ENCODE results near the gene PIN4.
A peak's percentile ranks its signal among the peaks of the same experiment; 100 is the strongest.
"Not testable (repeated sequence)": the region's sequence is repeated elsewhere in the genome, so short reads cannot be mapped to it uniquely, and the experiment has no call there.

The PIN4 gene

GRCh38 chrX:72181178-72182125 is at the start of gene PIN4:
Gene PIN4 (plus strand): TSS chrX:72181757. CDS start chrX:72181786, 29 bp downstream.
- peak; percentile 87 for DNase-seq (ENCODE audit: low read depth)

- DNase-seq (ENCODE audit: low read depth), result no peak
Measured at GRCh38 chrX:72132456-72132855, 49.1 kb upstream of the PIN4 start.

- DNase-seq (ENCODE audit: low read depth), result no peak
Measured at GRCh38 chrX:72133851-72134546, 47.6 kb upstream of the PIN4 start.

- no peak for DNase-seq (ENCODE audit: low read depth)
Measured at GRCh38 chrX:72137846-72138495, 43.6 kb upstream of the PIN4 start.

- no peak for DNase-seq (ENCODE audit: low read depth)
Measured at GRCh38 chrX:72139538-72139937, 42.0 kb upstream of the PIN4 start.

- no peak for DNase-seq (ENCODE audit: low read depth)
Measured at GRCh38 chrX:72141372-72142004, 40.1 kb upstream of the PIN4 start.

GRCh38 chrX:72142094-72142793 is 39.3 kb upstream of the PIN4 start:
- DNase-seq (ENCODE audit: low read depth), result no peak

- no peak for DNase-seq (ENCODE audit: low read depth)
Measured at GRCh38 chrX:72142794-72143608, 38.6 kb upstream of the PIN4 start.

- no peak for DNase-seq (ENCODE audit: low read depth)
Measured at GRCh38 chrX:72143609-72143907, 38.0 kb upstream of the PIN4 start.

GRCh38 chrX:72145181-72145580 is 36.4 kb upstream of the PIN4 start:
- DNase-seq (ENCODE audit: low read depth), result no peak

GRCh38 chrX:72146527-72146926 is 35.0 kb upstream of the PIN4 start:
- no peak for DNase-seq (ENCODE audit: low read depth)

- no peak for DNase-seq (ENCODE audit: low read depth)
Measured at GRCh38 chrX:72158773-72159172, 22.8 kb upstream of the PIN4 start.

- DNase-seq (ENCODE audit: low read depth), result no peak
Measured at GRCh38 chrX:72159769-72160168, 21.8 kb upstream of the PIN4 start.

- DNase-seq (ENCODE audit: low read depth), result no peak
Measured at GRCh38 chrX:72165551-72165950, 16.0 kb upstream of the PIN4 start.

GRCh38 chrX:72169008-72169728 is 12.4 kb upstream of the PIN4 start:
- no peak for DNase-seq (ENCODE audit: low read depth)

- DNase-seq (ENCODE audit: low read depth), result not testable (repeated sequence)
Measured at GRCh38 chrX:72176289-72176688, 5.3 kb upstream of the PIN4 start.

GRCh38 chrX:72176981-72177380 is 4.6 kb upstream of the PIN4 start:
- no peak for DNase-seq (ENCODE audit: low read depth)

GRCh38 chrX:72180539-72180938 is 1.0 kb upstream of the PIN4 start:
- DNase-seq (ENCODE audit: low read depth), result no peak

- no peak for DNase-seq (ENCODE audit: low read depth)
Measured at GRCh38 chrX:72182924-72183323, 1.4 kb downstream of the PIN4 start.

GRCh38 chrX:72201836-72202536 is 20.4 kb downstream of the PIN4 start:
- DNase-seq (ENCODE audit: low read depth), result peak; percentile 58
